CD4-positive, alpha-beta T cell treated with Interleukin-12 subunit alpha and Interleukin-12 subunit beta, for 1 hour (primary cell): ENCODE results near the gene HPS6.
"Not testable (repeated sequence)": the region's sequence is repeated elsewhere in the genome, so short reads cannot be mapped to it uniquely, and the experiment has no call there.

Source experiments
- DNase-seq: peaks from one replicate; pipeline ENCODE4 v3.0.0-alpha.2; 2020

Gene HPS6

GRCh38 chr10:102064868-102065560 lies at the start of gene HPS6:
Gene HPS6 (plus strand): TSS chr10:102065349. CDS start chr10:102065475, 126 bp downstream.
- peak; percentile 90 for DNase-seq

- DNase-seq = no peak
Observed at GRCh38 chr10:102016416-102016815, 48.7 kb upstream of the HPS6 start.

- no peak for DNase-seq
Observed at GRCh38 chr10:102017295-102017694, 47.9 kb upstream of the HPS6 start.

- no peak for DNase-seq
Observed at GRCh38 chr10:102020938-102021337, 44.2 kb upstream of the HPS6 start.

GRCh38 chr10:102024799-102025198 lies 40.4 kb upstream of the HPS6 start:
- no peak for DNase-seq

- DNase-seq = no peak
Observed at GRCh38 chr10:102027261-102027660, 37.9 kb upstream of the HPS6 start.

GRCh38 chr10:102033787-102034186 lies 31.4 kb upstream of the HPS6 start:
- no peak for DNase-seq

- DNase-seq = not testable (repeated sequence)
Observed at GRCh38 chr10:102035807-102036206, 29.3 kb upstream of the HPS6 start.

- DNase-seq = no peak
Observed at GRCh38 chr10:102038410-102038809, 26.7 kb upstream of the HPS6 start.

GRCh38 chr10:102040305-102041050 lies 24.7 kb upstream of the HPS6 start:
- no peak for DNase-seq

- DNase-seq = no peak
Observed at GRCh38 chr10:102045292-102045691, 19.9 kb upstream of the HPS6 start.

GRCh38 chr10:102046095-102046494 lies 19.1 kb upstream of the HPS6 start:
- DNase-seq = no peak

- DNase-seq = not testable (repeated sequence)
Observed at GRCh38 chr10:102054881-102055646, 10.1 kb upstream of the HPS6 start.

GRCh38 chr10:102055647-102056419 lies 9.3 kb upstream of the HPS6 start, which contains the start of gene ARMH3:
Gene ARMH3 (minus strand): TSS chr10:102056173. CDS start chr10:102040114, 16,059 bp downstream.
- DNase-seq = peak; percentile 93

- no peak for DNase-seq
Observed at GRCh38 chr10:102059987-102060386, 5.2 kb upstream of the HPS6 start.

- DNase-seq = no peak
Observed at GRCh38 chr10:102064503-102064867, 664 bp upstream of the HPS6 start.

- peak; percentile 15 for DNase-seq
Observed at GRCh38 chr10:102065561-102066398, 631 bp downstream of the HPS6 start.

GRCh38 chr10:102066399-102067088 lies 1.4 kb downstream of the HPS6 start:
- no peak for DNase-seq

GRCh38 chr10:102067091-102067916 lies 2.2 kb downstream of the HPS6 start:
- no peak for DNase-seq

- DNase-seq = no peak
Observed at GRCh38 chr10:102068216-102068615, 3.1 kb downstream of the HPS6 start.
